GM12892 (cell line): ENCODE measurements around the gene ELP2.

Experiments used
- POLR2A ChIP-seq: IDR thresholded peaks from 2 replicates; pipeline ENCODE4 v1.6.1; 2011; ENCODE audit warnings: low read depth, low read length, control low read depth
- POLR2AphosphoS5 ChIP-seq: IDR thresholded peaks from 2 replicates; pipeline ENCODE4 v1.6.1; 2011; ENCODE audit warnings: low read depth, low read length, control low read depth

DNA sequence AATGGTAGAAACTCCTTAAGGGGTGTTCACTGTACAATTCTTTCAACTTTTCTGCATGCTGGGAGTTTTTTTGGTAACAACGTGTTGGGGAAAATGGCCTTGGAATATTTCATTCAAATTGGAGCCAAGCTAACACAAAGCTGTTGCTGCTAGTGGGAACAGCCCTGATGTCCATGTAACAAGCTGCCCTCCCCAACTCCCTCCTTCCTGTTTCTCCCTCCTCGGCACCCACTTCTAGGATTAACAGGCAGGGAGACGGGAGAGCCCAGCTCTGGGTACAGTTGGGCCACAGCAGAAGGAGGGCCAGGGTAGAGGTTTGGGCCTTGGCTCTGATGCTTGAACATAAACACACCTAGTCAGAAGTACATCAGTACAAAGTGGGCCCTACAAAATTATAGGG, 48.2 kb downstream of the ELP2 start:
- TF ChIP-seq POLR2AphosphoS5 (no peak), POLR2A (no peak)
